Endothelial cell of umbilical vein (primary cell): Measurements from ENCODE around the gene NXPH1. TPM values are rescaled to one million over a fixed set of nuclear protein-coding genes. Genes with fewer than 3 reads are reported as not detected.

ENCODE experiments used
- BruUV-seq: library from RNA; stranded (reverse); fragments of 400-500 nt; replicated peaks from 2 replicates; lab custom pipeline; 2021; lab: Mats Ljungman, UMichigan
- CTCF ChIA-PET: fragments of 300-600, 350-600 bp; sonication (Branson Sonifier 250); formaldehyde crosslinking; loops from one replicate; lab custom pipeline; 2021; ENCODE audit warnings: antibody characterized with exemption, inconsistent platforms; lab: Charles Lee
- POLR2A ChIA-PET: fragments of 300-600, 350-600 bp; sonication (Branson Sonifier 250); formaldehyde crosslinking; loops from one replicate; lab custom pipeline; 2021; ENCODE audit warnings: antibody characterized with exemption, inconsistent platforms; lab: Charles Lee
- DNase-seq: peaks from one replicate; pipeline ENCODE4 v3.0.0-alpha.2; 2011; ENCODE audit warnings: low read depth, low spot score
- FAIRE-seq: peaks from 2 replicates; lab custom pipeline; 2011; peaks lifted over from hg19 to GRCh38; lab: Jason Lieb, UNC
- H2AFZ ChIP-seq: 2 replicates; pipeline ENCODE4 v1.6.0; 2012; ENCODE audit warnings: low read depth, low read length, control low read depth, inconsistent platforms
- H3K27ac ChIP-seq: 2 replicates; pipeline ENCODE4 v1.5.1; 2011; ENCODE audit warnings: low read depth, mild to moderate bottlenecking, control low read depth, low read length, moderate library complexity; ENCODE audit not compliant: insufficient read depth
- H3K27me3 ChIP-seq, 2 experiments: 2 replicates each; pipeline versions ENCODE4 v1.6.0 to v1.6.1; 2011; ENCODE audit warnings: low read length in 2 of 2, mixed read lengths in 1 of 2; ENCODE audit not compliant: control insufficient read depth in 2 of 2, insufficient read depth in 2 of 2
- H3K36me3 ChIP-seq, 2 experiments: 2 replicates in 1 of 2; 3 replicates in 1 of 2; pipeline ENCODE4 v1.5.1; 2011; ENCODE audit warnings: low read length in 2 of 2, mild to moderate bottlenecking in 1 of 2, moderate library complexity in 1 of 2; ENCODE audit not compliant: control insufficient read depth in 2 of 2, insufficient read depth in 2 of 2; ENCODE audit errors: extremely low read depth in 1 of 2
- H3K4me1 ChIP-seq: 3 replicates; pipeline ENCODE4 v1.5.1; 2011; ENCODE audit warnings: mild to moderate bottlenecking, low read length; ENCODE audit not compliant: control insufficient read depth, insufficient read depth; ENCODE audit errors: extremely low read depth
- H3K4me2 ChIP-seq: 2 replicates; pipeline ENCODE4 v1.6.1; 2011; ENCODE audit warnings: low read length, control low read depth, mixed read lengths; ENCODE audit not compliant: insufficient read depth
- H3K4me3 ChIP-seq, 3 experiments: fragments of 200-600 bp in 1 of 3; sonication (generic), shearing (Covaris generic) in 1 of 3; replicated peaks in 1 of 3; 2 replicates each; pipeline ENCODE4 v1.5.1; 2011 to 2016; ENCODE audit warnings: control low read depth in 3 of 3, low read length in 3 of 3, mild to moderate bottlenecking in 2 of 3, inconsistent platforms in 1 of 3, low read depth in 1 of 3, moderate library complexity in 1 of 3; ENCODE audit not compliant: insufficient read depth in 1 of 3
- H3K79me2 ChIP-seq: 2 replicates; pipeline ENCODE4 v1.6.0; 2012; ENCODE audit warnings: low read length, inconsistent platforms; ENCODE audit not compliant: control insufficient read depth, insufficient read depth
- H3K9ac ChIP-seq: replicated peaks from 2 replicates; pipeline ENCODE3; 2011; ENCODE audit warnings: low read length, control low read depth; ENCODE audit not compliant: insufficient read depth; ENCODE audit errors: extremely low read depth
- H3K9me1 ChIP-seq: replicated peaks from 3 replicates; pipeline ENCODE4 v1.6.0; 2011; ENCODE audit warnings: mild to moderate bottlenecking, low read length; ENCODE audit not compliant: control insufficient read depth, insufficient read depth; ENCODE audit errors: extremely low read depth
- H3K9me3 ChIP-seq: replicated peaks from 2 replicates; pipeline ENCODE4 v1.5.1; 2012; ENCODE audit warnings: low read length, inconsistent platforms; ENCODE audit not compliant: control insufficient read depth, insufficient read depth
- H4K20me1 ChIP-seq: replicated peaks from 2 replicates; pipeline ENCODE3; 2011; ENCODE audit warnings: mild to moderate bottlenecking, low read length; ENCODE audit not compliant: control insufficient read depth, insufficient read depth; ENCODE audit errors: extremely low read depth
- EZH2 ChIP-seq: IDR thresholded peaks from 2 replicates; pipeline ENCODE4 v1.6.1; 2012; ENCODE audit warnings: borderline replicate concordance, low read depth, mild to moderate bottlenecking, moderate library complexity, low read length, inconsistent platforms; ENCODE audit not compliant: severe bottlenecking
- FOS ChIP-seq: IDR thresholded peaks from 2 replicates; pipeline ENCODE4 v1.6.1; 2011; ENCODE audit warnings: mild to moderate bottlenecking, low read length, moderate library complexity, borderline replicate concordance; ENCODE audit not compliant: insufficient read depth
- GATA2 ChIP-seq: IDR thresholded peaks from 2 replicates; pipeline ENCODE4 v1.7.0; 2011; ENCODE audit warnings: low read depth, mild to moderate bottlenecking, moderate library complexity, mixed read lengths, low read length; ENCODE audit not compliant: insufficient read length, insufficient read depth
- JUN ChIP-seq: IDR thresholded peaks from 2 replicates; pipeline ENCODE4 v1.6.1; 2011; ENCODE audit warnings: borderline replicate concordance, low read depth; ENCODE audit not compliant: insufficient read length, insufficient read depth
- MYC ChIP-seq: IDR thresholded peaks from one replicate; pipeline ENCODE4 v1.6.1; 2011; ENCODE audit warnings: mild to moderate bottlenecking, low read depth, low read length
- POLR2A ChIP-seq: IDR thresholded peaks from 2 replicates; pipeline ENCODE4 v1.6.1; 2012; ENCODE audit warnings: low read depth, mild to moderate bottlenecking, control low read depth, low read length
- POLR2AphosphoS5 ChIP-seq: IDR thresholded peaks from 2 replicates; pipeline ENCODE4 v1.6.1; 2012; ENCODE audit warnings: low read depth, mild to moderate bottlenecking, control low read depth, low read length, moderate library complexity; ENCODE audit not compliant: insufficient read depth
- dilution Hi-C: fragments of 300-500 bp; cut with MboI; formaldehyde crosslinking; loops from one replicate; pipeline ENCODE4 v1.15.0; 2019; ENCODE audit warnings: low sequenced_read_pairs; ENCODE audit not compliant: extremely low pct_ligation_motif_present
- intact Hi-C: fragments of 100-400 bp; cut with micrococcal nuclease; formaldehyde crosslinking; loops from one replicate; pipeline ENCODE4 v1.10.0; 2022
- polyA plus RNA-seq, 4 experiments: library from polyadenylated mRNA; depleted of rRNA in 3 of 4; stranded (reverse) in 3 of 4; unstranded in 1 of 4; fragments of >200 nt; gene quantifications; 2 replicates each; pipeline versions ENCODE4 v1.2.1 to v1.2.3, GENCODE V29; 2011 to 2012; ENCODE audit warnings: missing spikeins in 1 of 4
- total RNA-seq: library from RNA; stranded (reverse); gene quantifications from 2 replicates; pipeline ENCODE4 v1.2.3, GENCODE V29; 2021
- TF ChIP-seq, protein P1 (sequence below), 2 donors: IDR thresholded peaks; 1 replicate in 1 of 2; 2 replicates in 1 of 2; pipeline ENCODE4 v1.5.1; 2011; ENCODE audit warnings: low read length in 2 of 2, mild to moderate bottlenecking in 2 of 2, moderate library complexity in 2 of 2, control low read depth in 1 of 2, inconsistent platforms in 1 of 2, low read depth in 1 of 2; ENCODE audit not compliant: insufficient read depth in 1 of 2; ENCODE audit errors: extremely low read depth in 1 of 2
- TF ChIP-seq, protein P2 (sequence below): IDR thresholded peaks from 2 replicates; pipeline ENCODE4 v1.6.1; 2011; ENCODE audit not compliant: insufficient read depth, insufficient read length

NXPH1 gene
- total and polyA plus RNA-seq, 2 donors (not counting 3 experiments of a cell fraction or from before 2014, with no cell fraction given), result not detected

DNA sequence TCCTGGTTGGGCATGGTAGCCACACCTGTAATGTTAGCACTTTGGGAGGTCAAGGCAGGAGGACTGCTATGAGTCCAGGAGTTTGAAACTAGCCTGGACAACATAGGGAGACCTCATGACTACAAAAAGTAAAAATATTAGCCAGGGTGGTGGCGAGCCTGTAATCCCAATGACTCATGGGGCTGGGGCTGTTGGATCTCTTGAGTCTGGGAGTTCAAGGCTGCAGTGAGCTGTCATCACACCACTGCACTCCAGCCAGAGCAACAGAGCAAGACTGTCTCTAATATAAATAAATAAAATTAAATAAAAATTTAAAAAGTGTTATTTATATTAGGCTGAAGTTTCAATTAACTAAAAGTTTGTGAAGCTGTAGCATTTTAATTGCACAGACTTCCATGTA, 207.3 kb downstream of the NXPH1 start:
- no peak overlapping the region for H3K9ac ChIP-seq
- dilution Hi-C loops, result no loop called here
- no peaks in the 10 kb centered on the region for H3K79me2 ChIP-seq
- H3K9me1 ChIP-seq, result no peaks in the 10 kb centered on the region
- peaks cover 4% of the 10 kb centered on the region for H3K9me3 ChIP-seq
- H3K27ac ChIP-seq, result no peak overlapping the region
- H3K4me1 ChIP-seq, result no peaks in the 10 kb centered on the region
- BruUV-seq, result no TSS peak
- H3K27me3 ChIP-seq, result no peaks in the 10 kb centered on the region
- ChIA-PET POLR2A (no interaction called here), CTCF (no interaction called here)
- H2AFZ ChIP-seq, result no peak overlapping the region
- TF ChIP-seq, protein P1, sequence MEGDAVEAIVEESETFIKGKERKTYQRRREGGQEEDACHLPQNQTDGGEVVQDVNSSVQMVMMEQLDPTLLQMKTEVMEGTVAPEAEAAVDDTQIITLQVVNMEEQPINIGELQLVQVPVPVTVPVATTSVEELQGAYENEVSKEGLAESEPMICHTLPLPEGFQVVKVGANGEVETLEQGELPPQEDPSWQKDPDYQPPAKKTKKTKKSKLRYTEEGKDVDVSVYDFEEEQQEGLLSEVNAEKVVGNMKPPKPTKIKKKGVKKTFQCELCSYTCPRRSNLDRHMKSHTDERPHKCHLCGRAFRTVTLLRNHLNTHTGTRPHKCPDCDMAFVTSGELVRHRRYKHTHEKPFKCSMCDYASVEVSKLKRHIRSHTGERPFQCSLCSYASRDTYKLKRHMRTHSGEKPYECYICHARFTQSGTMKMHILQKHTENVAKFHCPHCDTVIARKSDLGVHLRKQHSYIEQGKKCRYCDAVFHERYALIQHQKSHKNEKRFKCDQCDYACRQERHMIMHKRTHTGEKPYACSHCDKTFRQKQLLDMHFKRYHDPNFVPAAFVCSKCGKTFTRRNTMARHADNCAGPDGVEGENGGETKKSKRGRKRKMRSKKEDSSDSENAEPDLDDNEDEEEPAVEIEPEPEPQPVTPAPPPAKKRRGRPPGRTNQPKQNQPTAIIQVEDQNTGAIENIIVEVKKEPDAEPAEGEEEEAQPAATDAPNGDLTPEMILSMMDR (IDR thresholded peaks at IDR 0.05; ENCODE audit: extremely low read depth in 1 of 2, insufficient read depth in 1 of 2, low read depth in 1 of 2, low read length in 2 of 2), result no peak
- no peak for TF ChIP-seq MYC
- TF ChIP-seq, protein P2, sequence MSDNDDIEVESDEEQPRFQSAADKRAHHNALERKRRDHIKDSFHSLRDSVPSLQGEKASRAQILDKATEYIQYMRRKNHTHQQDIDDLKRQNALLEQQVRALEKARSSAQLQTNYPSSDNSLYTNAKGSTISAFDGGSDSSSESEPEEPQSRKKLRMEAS, result no peak
- no peak for TF ChIP-seq JUN
- no peak for TF ChIP-seq POLR2A
- TF ChIP-seq POLR2AphosphoS5, result no peak
- TF ChIP-seq FOS, result no peak
- TF ChIP-seq EZH2, result no peak
- TF ChIP-seq GATA2, result no peak
- no peak overlapping the region for H3K4me2 ChIP-seq
- no peak overlapping the region for H3K4me3 ChIP-seq
- DNase-seq, result no peak
- no peak for FAIRE-seq
- intact Hi-C loops, result no loop called here
- no peaks in the 10 kb centered on the region for H3K36me3 ChIP-seq
- H4K20me1 ChIP-seq, result no peaks in the 10 kb centered on the region
